ENCODE data around the gene ALKBH3.

ALKBH3 gene

GRCh38 chr11:43903969-43904368 lies 23.3 kb downstream of the ALKBH3 start:
- no peak overlapping the region for H3K9ac ChIP-seq (ENCODE audit: insufficient read length, low read depth)
- no peaks in the 10 kb centered on the region for H3K9me3 ChIP-seq (ENCODE audit: insufficient read depth, low read length)
- DNase-seq (ENCODE audit: low read depth, low spot score) = no peak
- no peaks in the 10 kb centered on the region for H3K27me3 ChIP-seq (ENCODE audit: insufficient read depth, insufficient read length)
- no peak for TF ChIP-seq SUZ12 (IDR thresholded peaks at IDR 0.05; ENCODE audit: extremely low read depth, insufficient read depth, insufficient read length)
- no peak for TF ChIP-seq ZNF274 (IDR thresholded peaks at IDR 0.05; ENCODE audit: low read depth, low read length)
- no peak for TF ChIP-seq YY1 (IDR thresholded peaks at IDR 0.05; ENCODE audit: insufficient read depth, insufficient read length)
- H3K4me1 ChIP-seq (ENCODE audit: insufficient read depth, insufficient read length) = no peaks in the 10 kb centered on the region
- no peak overlapping the region for H3K4me3 ChIP-seq (ENCODE audit: insufficient read length, low read depth)
- H3K36me3 ChIP-seq (ENCODE audit: insufficient read depth, insufficient read length, low read length) = peaks cover 57% of the 10 kb centered on the region

DNA sequence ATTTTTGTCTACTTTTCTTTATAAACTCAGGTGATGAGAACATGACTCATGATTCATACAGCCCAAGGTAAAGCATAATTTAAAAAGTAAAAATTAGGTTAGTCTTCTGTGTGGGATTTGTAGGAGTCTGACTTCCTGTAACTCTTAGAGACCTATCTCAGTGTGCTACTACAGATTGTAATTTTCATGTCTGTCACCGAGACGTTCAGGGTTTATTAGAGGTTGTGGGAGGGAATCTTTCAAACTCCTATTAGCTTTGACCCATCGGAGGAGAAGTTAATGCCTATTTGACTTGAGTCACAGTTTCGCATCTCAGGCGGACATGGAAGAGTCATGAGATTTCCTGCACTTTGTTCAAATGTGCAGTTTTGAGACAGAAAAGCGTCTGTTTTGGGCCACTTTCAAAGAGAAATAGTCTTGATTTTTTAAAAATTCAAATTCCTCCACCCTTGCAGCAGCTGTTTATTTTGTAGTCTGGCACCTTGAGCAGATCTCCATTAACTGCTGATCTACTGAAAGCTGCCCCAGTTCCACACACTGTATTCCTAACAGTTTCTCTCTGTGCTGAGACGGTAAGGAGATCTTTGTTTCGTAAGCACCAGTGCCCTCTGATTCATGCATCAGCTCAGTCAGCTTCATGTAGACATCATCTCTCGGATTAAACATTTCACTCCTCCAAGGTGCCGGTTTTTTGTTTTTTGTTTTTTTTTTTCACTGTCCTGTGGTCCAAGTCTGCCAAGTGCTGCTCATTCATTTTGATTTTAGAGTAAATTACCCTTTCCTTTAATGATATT lies 24.3 kb downstream of the ALKBH3 start:
- H3K9ac ChIP-seq (ENCODE audit: insufficient read length, low read depth) = no peak overlapping the region
- no peaks in the 10 kb centered on the region for H3K4me1 ChIP-seq (ENCODE audit: insufficient read depth, insufficient read length)
- TF ChIP-seq YY1 (IDR thresholded peaks at IDR 0.05; ENCODE audit: insufficient read depth, insufficient read length) = no peak
- H3K36me3 ChIP-seq (ENCODE audit: insufficient read depth, insufficient read length, low read length) = peaks cover 54% of the 10 kb centered on the region
- H3K4me3 ChIP-seq (ENCODE audit: insufficient read length, low read depth) = no peak overlapping the region
- H3K9me3 ChIP-seq (ENCODE audit: insufficient read depth, low read length) = no peaks in the 10 kb centered on the region
- DNase-seq (ENCODE audit: low read depth, low spot score) = no peak
- H3K27me3 ChIP-seq (ENCODE audit: insufficient read depth, insufficient read length) = no peaks in the 10 kb centered on the region

- no peaks in the 10 kb centered on the region for H3K4me1 ChIP-seq (ENCODE audit: insufficient read depth, insufficient read length)
- H3K9ac ChIP-seq (ENCODE audit: insufficient read length, low read depth) = no peak overlapping the region
- no peak overlapping the region for H3K4me3 ChIP-seq (ENCODE audit: insufficient read length, low read depth)
- no peaks in the 10 kb centered on the region for H3K9me3 ChIP-seq (ENCODE audit: insufficient read depth, low read length)
- no peak for DNase-seq (ENCODE audit: low read depth, low spot score)
- no peak for TF ChIP-seq YY1 (IDR thresholded peaks at IDR 0.05; ENCODE audit: insufficient read depth, insufficient read length)
- no peak for TF ChIP-seq SUZ12 (IDR thresholded peaks at IDR 0.05; ENCODE audit: extremely low read depth, insufficient read depth, insufficient read length)
- TF ChIP-seq ZNF274 (IDR thresholded peaks at IDR 0.05; ENCODE audit: low read depth, low read length) = no peak
- H3K27me3 ChIP-seq (ENCODE audit: insufficient read depth, insufficient read length) = no peaks in the 10 kb centered on the region
- peaks cover 57% of the 10 kb centered on the region for H3K36me3 ChIP-seq (ENCODE audit: insufficient read depth, insufficient read length, low read length)
Measured at GRCh38 chr11:43905813-43906241, 25.2 kb downstream of the ALKBH3 start.

- Histone ChIP-seq H3K4me1 (ENCODE audit: insufficient read depth, insufficient read length) (no peaks in the 10 kb centered on the region), H3K4me3 (ENCODE audit: insufficient read length, low read depth) (no peak overlapping the region), H3K36me3 (ENCODE audit: insufficient read depth, insufficient read length, low read length) (peaks cover 48% of the 10 kb centered on the region), H3K9ac (ENCODE audit: insufficient read length, low read depth) (no peak overlapping the region), H3K27me3 (ENCODE audit: insufficient read depth, insufficient read length) (no peaks in the 10 kb centered on the region), H3K9me3 (ENCODE audit: insufficient read depth, low read length) (no peaks in the 10 kb centered on the region)
- no peak for DNase-seq (ENCODE audit: low read depth, low spot score)
- TF ChIP-seq ZNF274 (IDR thresholded peaks at IDR 0.05; ENCODE audit: low read depth, low read length) (no peak), SUZ12 (IDR thresholded peaks at IDR 0.05; ENCODE audit: extremely low read depth, insufficient read depth, insufficient read length) (no peak), YY1 (IDR thresholded peaks at IDR 0.05; ENCODE audit: insufficient read depth, insufficient read length) (no peak)
Measured at GRCh38 chr11:43907028-43907975, 26.7 kb downstream of the ALKBH3 start.

DNA sequence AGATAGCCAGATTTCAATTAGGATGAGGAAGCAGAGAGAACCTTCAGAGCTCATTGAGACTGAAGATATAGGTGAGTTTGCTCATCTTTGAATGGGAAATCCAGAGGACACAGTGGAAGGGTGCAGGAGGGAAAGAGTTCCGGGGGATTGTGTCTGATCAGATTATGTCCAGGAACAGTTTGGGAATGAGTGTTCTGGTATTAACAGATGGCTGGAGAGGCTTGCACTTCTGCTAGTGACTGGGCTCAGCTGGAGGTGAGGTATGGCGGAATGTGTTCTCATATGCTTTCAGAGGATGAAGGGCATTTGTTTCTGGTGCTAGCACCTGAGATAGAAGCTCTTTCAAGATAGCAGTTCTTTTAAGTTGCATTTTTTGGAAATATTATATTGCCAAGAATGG lies 27.6 kb downstream of the ALKBH3 start:
- Histone ChIP-seq H3K9ac (ENCODE audit: insufficient read length, low read depth) (no peak overlapping the region), H3K27me3 (ENCODE audit: insufficient read depth, insufficient read length) (no peaks in the 10 kb centered on the region), H3K4me3 (ENCODE audit: insufficient read length, low read depth) (no peak overlapping the region), H3K36me3 (ENCODE audit: insufficient read depth, insufficient read length, low read length) (peaks cover 40% of the 10 kb centered on the region), H3K9me3 (ENCODE audit: insufficient read depth, low read length) (no peaks in the 10 kb centered on the region), H3K4me1 (ENCODE audit: insufficient read depth, insufficient read length) (no peaks in the 10 kb centered on the region)
- TF ChIP-seq SUZ12 (IDR thresholded peaks at IDR 0.05; ENCODE audit: extremely low read depth, insufficient read depth, insufficient read length) (no peak), YY1 (IDR thresholded peaks at IDR 0.05; ENCODE audit: insufficient read depth, insufficient read length) (no peak), ZNF274 (IDR thresholded peaks at IDR 0.05; ENCODE audit: low read depth, low read length) (no peak)
- DNase-seq (ENCODE audit: low read depth, low spot score) = no peak

DNA sequence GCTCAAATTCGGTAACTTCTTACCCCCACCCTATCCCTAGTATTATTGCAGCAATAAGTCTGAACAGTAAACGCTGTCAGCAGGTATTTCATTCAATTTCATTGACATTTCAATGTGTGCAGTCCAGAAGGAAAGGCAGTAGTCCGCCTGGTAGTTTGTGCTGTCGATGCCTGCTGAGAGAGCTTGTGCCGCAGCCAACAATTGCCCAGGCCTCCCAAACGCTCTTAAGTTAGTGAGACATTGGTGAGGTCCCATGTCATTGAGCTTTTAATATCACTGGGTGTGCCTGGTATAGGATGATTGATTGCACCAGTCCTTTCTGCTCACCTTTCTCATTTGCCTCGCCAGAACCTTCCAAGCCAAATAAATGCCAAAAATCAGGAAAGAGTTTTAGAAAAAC lies 28.1 kb downstream of the ALKBH3 start:
- no peaks in the 10 kb centered on the region for H3K27me3 ChIP-seq (ENCODE audit: insufficient read depth, insufficient read length)
- no peaks in the 10 kb centered on the region for H3K9me3 ChIP-seq (ENCODE audit: insufficient read depth, low read length)
- H3K4me3 ChIP-seq (ENCODE audit: insufficient read length, low read depth) = no peak overlapping the region
- H3K4me1 ChIP-seq (ENCODE audit: insufficient read depth, insufficient read length) = no peaks in the 10 kb centered on the region
- no peak for DNase-seq (ENCODE audit: low read depth, low spot score)
- no peak overlapping the region for H3K9ac ChIP-seq (ENCODE audit: insufficient read length, low read depth)
- peaks cover 40% of the 10 kb centered on the region for H3K36me3 ChIP-seq (ENCODE audit: insufficient read depth, insufficient read length, low read length)
- TF ChIP-seq YY1 (IDR thresholded peaks at IDR 0.05; ENCODE audit: insufficient read depth, insufficient read length) (no peak), SUZ12 (IDR thresholded peaks at IDR 0.05; ENCODE audit: extremely low read depth, insufficient read depth, insufficient read length) (no peak), ZNF274 (IDR thresholded peaks at IDR 0.05; ENCODE audit: low read depth, low read length) (no peak)

DNA sequence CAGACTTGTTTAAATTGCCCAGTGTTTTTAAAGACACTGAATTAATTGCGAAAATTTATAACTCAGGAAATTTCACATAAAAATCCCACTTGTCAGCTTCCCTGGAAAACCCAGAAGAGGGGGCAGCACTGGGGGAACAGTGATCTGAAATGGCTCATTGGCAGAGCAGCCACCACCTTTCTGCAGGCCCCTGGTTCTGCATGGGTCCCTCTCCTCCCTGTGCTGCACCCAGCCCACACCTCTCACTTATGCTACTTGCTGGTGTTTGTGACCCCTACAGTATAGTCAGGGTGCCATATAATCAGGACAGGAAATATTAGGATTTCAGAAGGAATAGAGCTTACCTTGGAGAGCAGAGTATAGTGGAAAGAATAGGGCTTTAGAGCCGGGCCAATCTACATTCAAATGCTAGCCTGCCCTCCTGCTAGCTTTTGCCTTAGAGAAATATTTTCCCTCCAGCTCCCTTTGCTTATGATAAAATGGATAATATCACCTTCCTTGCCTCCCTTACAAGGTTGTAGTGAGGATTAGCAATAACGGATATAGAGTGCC lies 33.3 kb downstream of the ALKBH3 start:
- Histone ChIP-seq H3K4me3 (ENCODE audit: insufficient read length, low read depth) (no peak overlapping the region), H3K36me3 (ENCODE audit: insufficient read depth, insufficient read length, low read length) (peaks cover 40% of the 10 kb centered on the region), H3K4me1 (ENCODE audit: insufficient read depth, insufficient read length) (no peaks in the 10 kb centered on the region), H3K9me3 (ENCODE audit: insufficient read depth, low read length) (no peaks in the 10 kb centered on the region), H3K9ac (ENCODE audit: insufficient read length, low read depth) (no peak overlapping the region), H3K27me3 (ENCODE audit: insufficient read depth, insufficient read length) (no peaks in the 10 kb centered on the region)
- DNase-seq (ENCODE audit: low read depth, low spot score) = no peak
- TF ChIP-seq SUZ12 (IDR thresholded peaks at IDR 0.05; ENCODE audit: extremely low read depth, insufficient read depth, insufficient read length) = no peak
- TF ChIP-seq ZNF274 (IDR thresholded peaks at IDR 0.05; ENCODE audit: low read depth, low read length) = no peak
- no peak for TF ChIP-seq YY1 (IDR thresholded peaks at IDR 0.05; ENCODE audit: insufficient read depth, insufficient read length)

Data from NT2/D1 (cell line).